GM18873 (cell line): ENCODE data around the gene DAGLA.

ENCODE experiments used
- ATAC-seq: cut with Tn5 transposase; IDR thresholded peaks from one replicate; pipeline ENCODE4 v1.9.1; 2021; ENCODE audit warnings: mild to moderate bottlenecking, moderate library complexity, moderate number of reproducible peaks; ENCODE audit not compliant: unreplicated experiment, low FRiP score

DAGLA gene

DNA sequence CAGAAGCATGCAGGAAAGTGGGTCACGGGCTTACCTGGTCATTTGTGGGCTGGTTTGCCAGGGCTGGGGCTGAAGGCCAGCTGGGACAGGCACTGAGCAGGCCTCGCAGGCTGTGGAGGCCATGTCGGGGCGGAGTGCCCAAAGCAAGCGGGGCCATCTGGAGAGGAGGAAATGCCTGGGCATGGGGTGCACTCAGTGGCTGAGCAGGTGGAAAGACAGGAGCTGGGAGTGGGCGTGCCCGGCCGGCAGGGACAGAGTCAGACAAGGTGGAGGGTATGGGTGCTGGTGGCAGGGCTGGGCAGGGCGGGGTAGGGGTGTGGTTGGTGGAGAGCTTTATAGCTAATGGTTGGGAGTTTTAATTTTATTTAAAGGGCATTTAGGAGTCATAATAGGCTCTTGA lies 27.4 kb downstream of the DAGLA start:
- ATAC-seq: no peak

DNA sequence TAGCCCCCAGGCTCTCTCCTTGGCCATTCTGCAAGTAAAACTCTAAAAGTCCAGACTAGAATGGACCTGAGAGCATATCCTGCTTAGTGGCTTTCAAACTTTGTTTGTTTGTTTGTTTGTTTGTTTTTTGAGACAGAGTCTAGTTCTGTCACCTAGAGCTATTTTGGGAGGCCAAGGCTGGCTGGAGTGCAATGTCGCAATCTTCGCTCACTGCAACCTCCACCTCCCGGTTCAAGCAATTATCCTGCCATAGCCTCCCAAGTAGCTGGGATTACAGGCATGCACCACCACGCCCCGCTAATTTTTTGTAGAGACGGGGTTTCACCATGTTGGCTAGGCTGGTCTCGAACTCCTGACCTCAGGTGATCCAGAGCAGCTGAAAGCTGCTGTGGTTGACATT lies 28.9 kb downstream of the DAGLA start:
- ATAC-seq: no peak

DNA sequence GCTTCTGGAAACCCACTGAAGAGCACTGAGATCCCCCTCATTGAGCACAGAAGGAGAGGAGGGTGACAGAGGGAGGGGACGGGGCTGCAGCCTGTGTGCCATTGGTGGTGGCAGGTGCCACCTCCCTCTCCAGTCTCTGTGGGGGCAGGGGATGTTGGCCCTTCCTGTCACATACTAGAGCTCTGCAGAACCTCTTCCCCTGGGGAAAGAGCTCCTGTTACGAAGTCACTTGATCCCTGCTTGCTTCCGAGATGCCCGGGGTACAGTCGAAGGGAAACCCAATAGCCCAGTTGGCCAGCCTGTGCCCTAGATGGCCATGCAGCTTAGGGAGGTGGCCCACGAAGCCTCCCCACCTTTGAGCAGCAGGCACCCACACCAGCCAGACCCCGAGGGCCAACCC lies 29.4 kb downstream of the DAGLA start:
- ATAC-seq: no peak

DNA sequence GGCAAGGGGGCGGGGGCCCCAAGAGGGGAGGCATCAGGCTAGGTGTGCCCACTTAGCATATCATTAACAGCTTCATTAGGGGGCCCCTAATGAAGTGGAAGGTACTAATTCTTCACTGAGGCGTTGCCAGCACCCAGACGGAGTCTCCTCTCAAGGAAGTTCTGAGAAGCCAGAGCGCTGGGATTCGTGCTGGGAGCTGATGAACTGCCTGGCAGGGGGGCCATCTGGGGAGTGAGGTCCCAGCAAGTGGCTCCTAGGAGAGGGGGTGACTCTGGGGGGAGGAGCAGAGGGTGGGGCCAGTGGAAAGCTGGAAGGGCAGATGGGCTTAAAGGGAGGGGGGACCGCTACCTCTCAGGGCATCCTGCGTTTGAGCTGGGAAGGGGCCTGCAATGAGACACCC lies 29.8 kb downstream of the DAGLA start:
- ATAC-seq: no peak

DNA sequence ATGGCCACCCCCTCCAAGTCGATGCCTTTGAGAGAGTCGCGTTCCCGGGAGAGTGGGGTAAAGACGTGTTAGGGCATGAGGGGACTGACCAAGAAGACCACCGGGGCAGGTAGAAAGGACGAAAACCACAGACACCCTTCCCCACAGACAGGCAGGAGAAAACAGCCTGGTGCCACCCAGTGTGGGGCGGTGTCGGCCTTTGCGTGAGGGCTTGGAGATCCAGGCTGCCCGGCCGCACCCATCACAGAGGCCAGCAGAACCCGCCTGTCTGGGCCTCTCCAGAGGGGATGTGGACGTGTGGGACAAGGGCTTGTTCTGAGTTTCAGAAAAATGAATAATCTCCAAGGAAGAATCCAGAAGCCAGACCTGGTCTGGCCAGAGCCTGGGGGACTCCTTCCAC lies 30.8 kb downstream of the DAGLA start:
- no peak for ATAC-seq

DNA sequence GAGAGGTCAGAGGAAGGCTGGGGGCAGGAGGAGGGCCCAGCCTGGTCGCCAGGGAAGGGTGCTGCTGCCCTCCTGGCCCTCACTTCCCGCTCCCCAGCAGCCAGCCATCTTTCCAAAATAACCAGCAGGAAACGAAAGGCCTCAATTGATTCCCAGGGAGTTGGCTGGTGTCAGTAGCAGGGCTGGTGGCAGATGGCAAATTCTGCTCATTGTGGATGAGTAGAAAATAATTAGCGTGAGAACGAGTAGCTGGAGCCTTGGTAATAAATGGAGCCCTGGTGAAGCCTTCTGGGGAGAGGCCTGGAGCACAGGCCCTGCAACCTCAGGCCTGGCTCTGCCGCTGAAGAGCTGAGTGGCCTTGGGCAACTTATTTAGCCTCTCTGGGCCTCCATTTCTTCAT lies 31.3 kb downstream of the DAGLA start:
- ATAC-seq: no peak

DNA sequence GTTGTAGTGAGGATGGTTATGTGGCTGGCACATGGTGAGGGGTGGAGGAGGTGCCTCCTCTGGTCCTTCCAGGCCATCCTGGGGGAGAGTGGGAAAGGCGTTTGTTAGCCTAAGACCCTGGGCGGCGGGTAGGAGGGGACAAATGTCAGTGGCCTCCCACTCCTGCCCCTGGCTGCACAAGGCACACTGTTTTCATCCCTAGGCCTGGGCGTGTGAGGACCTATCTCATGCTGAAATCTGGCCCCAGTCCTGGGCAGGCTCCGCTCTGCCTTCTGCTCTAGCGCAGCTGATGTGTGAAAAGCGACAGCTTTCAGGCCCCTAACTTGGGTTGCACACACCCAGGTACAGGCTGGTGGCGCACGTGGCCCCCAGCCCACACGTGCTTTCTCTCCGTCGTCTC lies 32.1 kb downstream of the DAGLA start:
- no peak for ATAC-seq

DNA sequence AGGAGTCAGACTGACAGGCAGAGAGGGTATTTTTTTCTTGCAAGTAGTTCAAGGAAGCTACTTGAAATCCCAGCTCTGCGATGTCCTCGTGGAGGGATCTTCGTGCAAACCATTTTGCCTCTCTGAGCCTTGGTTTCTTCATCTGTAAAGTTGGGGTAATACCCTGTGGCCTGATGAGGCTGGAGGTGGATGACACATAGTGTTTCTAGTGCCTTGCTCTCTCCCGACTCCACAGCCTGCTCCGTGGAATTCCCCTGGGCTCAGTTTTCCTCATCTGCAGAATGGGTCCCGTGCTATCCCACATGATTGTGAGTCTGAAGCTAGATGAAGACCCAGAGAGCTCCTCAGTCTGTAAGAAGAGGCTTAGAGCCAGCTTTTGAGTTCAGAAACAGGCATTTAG lies 32.7 kb downstream of the DAGLA start:
- no peak for ATAC-seq

DNA sequence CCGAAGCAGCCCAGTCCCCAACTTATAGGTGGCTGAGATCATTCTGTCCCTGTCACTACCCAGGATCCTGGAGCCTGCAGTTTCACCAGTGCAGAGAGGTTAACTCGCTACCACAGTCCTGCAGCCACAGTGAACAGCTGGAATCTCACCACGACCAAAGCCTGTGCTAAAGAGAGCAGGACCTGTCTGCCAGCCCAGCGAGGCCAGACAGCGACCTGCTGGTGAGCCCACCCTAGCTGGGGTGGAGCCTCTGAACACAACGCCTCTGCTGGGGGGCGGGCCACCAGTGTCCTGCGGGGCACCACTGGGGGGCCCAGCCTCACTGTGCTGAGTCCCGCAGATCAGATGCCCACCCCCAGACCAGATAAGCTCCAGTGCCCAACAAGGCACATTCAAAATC lies 33.3 kb downstream of the DAGLA start:
- no peak for ATAC-seq

DNA sequence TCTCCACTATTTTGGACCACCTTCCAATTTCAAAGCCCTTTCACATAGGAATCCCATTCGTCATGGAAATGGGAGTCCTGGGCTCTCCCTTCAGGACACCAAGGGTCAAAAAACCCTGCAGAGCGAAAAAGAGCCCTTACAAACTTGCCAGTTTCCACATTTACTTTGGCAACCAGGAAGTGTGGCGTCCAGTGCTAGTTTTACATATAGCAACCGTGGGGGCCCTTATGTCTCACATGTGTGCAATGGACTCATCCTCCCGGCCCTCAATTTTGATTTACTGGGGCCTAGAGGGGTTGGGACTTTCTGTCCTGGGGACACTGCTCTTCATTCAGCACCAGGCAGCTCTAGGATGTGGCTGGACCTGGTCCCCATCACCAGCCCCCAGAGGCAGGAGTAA lies 33.7 kb downstream of the DAGLA start:
- ATAC-seq: no peak

DNA sequence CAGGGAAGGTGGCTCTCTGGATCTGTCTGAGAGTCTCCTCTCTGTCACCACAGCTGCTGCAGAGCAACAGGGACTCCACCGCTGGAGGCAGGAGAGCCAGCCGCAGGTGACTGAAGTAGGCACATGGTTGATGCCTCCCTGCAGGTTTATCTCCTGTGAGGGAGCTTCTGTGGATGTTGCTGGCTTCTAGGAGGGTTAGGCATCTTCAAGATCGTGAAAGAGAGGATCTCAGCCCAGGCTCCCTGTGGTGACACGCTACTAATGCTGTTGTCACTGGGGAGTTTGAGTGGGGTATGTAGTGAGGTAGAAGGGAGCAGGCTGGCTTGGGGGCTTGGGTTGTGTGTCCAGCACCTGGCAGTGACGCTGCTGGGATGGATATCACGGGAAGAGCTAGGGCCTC lies 34.1 kb downstream of the DAGLA start:
- ATAC-seq: no peak

DNA sequence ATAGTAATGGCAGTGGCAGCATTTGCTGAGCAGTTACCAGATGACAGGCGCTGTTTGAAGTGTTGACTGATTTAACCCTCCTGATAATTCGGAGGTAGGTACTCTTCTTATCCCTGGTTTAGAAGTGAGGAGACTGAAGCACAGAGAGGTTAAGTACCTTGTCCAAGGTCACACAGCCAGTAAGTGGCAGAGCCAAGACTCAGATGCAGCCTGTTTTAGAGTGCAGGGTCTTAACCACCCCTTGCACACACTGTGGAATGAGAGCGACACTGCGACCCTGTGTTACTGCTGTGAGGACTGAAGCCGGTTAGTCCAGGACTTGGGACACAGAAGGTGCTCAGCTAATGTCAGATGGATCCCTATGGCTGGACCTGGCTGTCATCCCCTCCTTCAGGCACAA lies 34.7 kb downstream of the DAGLA start:
- ATAC-seq: no peak

DNA sequence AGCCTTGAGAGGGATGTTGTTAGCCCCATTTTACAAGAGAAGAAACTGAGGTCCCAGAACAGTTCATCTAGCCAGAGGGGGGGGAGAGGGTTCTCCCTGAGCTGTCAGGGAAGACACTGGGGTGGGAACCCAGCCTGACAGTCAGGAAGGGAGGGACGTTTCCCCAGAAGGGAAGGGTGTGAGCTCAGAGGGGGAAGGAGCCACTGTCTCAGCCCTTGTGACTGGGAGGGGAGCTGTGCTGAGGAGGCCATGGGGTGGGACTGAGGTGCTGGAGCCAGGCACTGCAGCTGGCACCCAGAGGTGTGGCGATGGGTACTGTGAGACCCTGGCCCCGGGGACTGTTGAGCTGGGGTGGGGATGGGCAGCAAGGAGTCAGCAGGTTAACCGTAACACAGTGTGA lies 35.7 kb downstream of the DAGLA start:
- ATAC-seq: no peak

DNA sequence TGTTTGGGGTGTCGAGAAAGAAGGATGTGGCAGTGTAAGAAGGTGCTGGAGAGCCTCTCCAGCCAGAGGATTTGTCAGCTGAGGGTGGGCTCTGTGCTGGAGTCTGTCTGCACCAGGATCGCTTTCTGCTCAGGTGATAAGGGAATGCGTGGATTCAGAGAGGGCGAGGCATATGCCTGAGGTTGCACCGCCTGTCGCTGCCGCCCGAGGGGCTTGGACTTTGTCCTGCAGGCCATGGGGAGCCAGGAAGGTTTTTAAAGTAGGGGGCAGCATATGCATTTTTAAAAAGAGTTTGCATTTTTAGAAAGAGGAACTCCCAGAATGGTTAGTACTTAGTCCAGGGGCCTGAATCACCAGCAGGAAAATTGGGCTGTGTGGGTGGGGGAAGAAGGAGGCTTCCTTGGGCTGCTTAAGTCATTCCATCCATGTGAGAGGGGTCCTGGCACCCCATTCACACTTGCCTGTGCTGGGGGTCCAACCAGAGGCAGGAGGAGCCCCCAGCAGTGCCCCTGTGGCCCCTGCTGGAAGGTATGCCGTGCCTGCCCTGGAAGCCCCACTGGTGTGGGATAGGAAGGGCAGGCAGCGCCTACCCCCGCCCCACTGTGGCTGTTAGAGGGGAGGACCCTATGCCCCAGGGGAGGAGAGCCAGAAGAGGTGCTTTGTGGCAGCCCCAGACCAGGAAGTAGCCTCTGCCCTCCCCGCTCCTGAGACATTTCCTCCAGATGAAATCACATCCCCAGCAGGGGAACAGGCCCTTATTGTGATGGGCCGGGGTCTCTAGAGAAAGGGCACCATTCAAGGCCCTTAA lies 36.5 kb downstream of the DAGLA start:
- no peak for ATAC-seq

DNA sequence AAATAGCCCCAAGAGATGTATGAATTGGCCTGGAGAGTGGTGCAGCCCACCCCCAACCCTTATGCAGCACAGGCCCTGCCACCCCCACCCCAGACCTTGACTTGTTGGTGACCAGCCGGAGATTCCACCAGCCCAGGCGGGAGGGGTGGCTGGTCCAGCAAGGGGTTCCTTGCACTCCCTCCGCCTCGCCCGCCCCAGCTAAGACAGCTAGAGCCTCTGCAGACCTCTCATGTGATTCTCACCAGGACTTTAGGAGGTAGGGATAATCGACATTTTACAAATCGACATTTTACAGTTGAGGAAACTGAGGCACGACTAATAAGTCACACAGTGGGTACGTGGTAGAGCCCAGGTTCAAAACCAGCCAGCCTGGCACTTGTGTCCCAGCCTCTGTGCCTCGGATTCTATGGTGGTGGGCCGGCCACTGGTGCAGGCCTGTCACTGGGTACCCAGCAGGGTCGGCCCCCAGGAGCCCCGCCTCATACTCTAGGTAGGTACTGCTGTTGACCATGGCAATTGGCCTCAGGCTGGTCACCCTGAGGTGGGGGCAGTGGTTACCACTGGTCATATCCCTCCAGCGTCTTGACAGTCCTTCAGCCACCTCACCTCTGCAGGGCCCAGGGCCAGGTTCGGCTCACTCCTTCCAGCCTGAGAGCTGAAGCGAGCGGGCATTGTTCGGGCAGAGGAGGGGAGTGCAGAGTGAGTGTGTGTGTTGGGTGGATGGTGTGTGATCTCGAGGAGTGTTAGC lies 37.3 kb downstream of the DAGLA start:
- ATAC-seq: no peak

DNA sequence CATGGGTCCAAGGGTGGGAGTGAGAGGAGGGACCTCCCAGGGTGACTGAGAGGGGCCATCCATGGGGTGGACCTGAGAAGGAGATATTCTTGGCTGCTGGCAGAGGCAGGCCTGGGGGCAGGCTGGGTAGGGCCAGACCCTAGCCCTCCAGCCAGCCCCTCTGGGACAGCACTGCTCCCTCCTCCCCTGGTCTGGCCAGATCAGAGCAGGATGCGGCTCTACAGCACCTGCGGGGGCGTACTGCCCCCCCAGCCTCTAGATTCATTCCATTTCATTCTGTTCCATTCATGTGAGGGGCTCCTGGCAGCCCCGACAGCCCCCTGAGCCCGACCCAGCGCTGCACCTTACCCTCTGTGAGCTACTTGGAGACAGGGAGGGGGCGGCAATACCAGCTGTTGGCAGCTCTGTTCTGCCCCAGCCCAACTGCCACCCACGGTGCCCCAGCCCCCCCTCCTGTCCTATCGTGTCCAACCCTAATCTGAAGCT lies 37.9 kb downstream of the DAGLA start:
- ATAC-seq: no peak

DNA sequence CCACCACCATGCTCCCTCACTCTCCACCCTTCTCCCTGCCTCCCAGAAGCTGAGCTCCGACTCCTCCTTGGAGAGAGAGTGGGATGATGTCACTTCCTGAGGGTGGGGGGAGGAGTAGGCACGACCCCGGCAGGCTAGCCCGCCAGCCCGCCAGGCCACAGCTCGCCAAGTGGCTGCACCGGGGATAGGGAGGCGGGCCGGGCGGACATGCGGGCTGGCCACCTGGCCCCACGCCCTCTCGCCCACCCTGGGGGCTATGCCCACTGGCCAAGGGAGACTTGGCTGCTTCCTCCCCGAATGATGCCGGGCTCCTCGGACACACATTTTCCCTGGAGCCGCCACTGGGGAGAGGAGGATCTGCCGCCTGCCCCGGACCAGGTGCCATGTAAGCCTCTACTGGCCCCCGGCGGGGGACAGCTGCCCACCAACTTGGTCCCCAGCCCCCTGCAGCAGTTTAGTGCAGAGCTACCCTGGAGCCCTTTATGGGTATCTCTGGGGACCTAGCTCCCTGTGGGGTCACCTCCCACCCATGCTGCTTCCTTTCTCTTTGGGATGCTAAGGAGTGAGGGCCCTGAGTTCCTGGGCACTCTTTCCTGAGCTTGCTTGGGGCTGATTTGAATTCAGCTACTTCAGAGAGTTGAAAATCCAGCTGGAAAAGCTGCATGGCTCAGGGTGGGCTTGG lies 38.6 kb downstream of the DAGLA start:
- ATAC-seq: no peak

DNA sequence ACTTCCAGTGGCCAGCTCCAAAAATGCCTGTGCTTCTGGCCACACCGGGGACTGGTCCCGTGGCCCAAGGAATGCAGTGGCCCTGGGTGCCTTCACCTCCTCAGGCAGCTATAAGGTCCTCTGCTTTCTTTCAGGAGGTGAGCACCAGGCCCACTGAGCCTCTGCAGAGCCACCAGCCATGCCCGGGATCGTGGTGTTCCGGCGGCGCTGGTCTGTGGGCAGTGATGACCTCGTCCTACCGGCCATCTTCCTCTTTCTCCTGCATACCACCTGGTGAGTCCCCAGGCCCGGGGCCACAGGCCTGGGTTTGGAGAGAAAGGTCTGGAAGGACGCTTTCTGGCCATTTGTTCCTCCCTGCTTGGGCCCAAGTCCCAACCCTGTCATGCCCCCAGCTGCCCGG lies 39.8 kb downstream of the DAGLA start:
- ATAC-seq: no peak

DNA sequence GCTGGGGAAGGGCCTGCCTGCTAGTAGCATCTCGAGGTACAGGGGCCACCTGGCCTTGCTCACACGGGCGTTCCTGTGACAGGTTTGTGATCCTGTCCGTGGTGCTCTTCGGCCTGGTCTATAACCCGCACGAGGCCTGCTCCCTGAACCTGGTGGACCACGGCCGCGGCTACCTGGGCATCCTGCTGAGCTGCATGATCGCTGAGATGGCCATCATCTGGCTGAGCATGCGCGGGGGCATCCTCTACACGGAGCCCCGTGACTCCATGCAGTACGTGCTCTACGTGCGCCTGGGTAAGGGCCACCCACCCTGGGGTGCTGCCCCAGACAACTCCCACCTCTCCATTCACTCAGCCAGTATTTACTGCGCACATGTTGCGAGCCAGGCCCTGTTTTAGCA lies 40.4 kb downstream of the DAGLA start:
- ATAC-seq: no peak

DNA sequence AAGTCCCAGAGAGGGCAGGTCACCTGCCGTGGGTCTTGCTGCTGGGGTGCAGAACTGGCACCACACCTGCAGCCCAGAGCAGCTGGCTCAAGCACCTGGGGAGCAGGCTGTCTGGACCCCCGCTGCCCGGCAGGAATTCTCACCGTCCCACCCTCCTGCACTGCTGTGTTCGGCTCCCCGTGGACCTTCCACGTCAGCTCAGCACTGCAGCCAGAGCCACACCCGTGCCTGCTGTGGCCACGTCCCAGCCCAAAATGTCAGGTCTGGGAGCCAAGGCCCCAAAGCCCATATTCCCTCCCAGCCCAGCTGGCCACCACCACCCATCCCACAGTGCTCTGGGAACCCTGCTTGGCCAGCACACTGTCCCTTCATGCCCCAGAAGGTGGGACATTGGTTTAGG lies 44.2 kb downstream of the DAGLA start:
- ATAC-seq: no peak

DNA sequence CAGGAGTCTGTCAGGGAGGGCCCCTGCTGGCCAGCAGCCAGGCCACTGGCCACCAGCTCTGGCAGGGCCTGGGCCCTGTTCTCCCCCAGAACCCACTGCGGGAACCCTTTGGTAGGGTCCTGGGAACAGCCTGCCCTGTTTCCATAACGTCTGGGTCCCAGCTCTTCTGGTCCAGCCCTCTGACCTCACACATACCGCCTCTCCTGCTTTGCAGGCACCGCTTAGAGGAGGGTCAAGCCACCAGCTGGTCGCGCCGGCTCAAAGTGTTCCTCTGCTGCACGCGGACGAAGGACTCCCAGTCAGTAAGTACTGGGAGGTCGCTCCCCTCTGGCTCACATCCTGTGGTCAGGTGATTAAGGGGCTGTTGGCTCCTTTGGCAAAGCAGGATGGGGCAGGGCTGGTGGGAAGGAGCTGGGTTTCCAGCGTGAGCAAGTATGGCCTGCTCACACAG lies 45.6 kb downstream of the DAGLA start:
- ATAC-seq: no peak
